H9 (cell line): ENCODE results near the gene HECW1. TPM values are rescaled to one million over a fixed set of nuclear protein-coding genes. Genes with fewer than 3 reads are reported as not detected.
"Not testable (repeated sequence)": the region's sequence is repeated elsewhere in the genome, so short reads cannot be mapped to it uniquely, and the experiment has no call there.

Source experiments
- DNase-seq: peaks from one replicate; pipeline ENCODE4 v3.0.0-alpha.2; 2017
- H2AFZ ChIP-seq: one replicate; pipeline ENCODE4 v1.6.1; 2013; ENCODE audit warnings: mild to moderate bottlenecking, low read length, control low read depth, moderate library complexity
- H2AK5ac ChIP-seq: 2 replicates; pipeline ENCODE4 v1.6.1; 2013; ENCODE audit warnings: low read length, control low read depth, mixed read lengths; ENCODE audit not compliant: insufficient read length
- H2BK120ac ChIP-seq: one replicate; pipeline ENCODE4 v1.6.1; 2013; ENCODE audit warnings: low read depth, mild to moderate bottlenecking, low read length, control low read depth, inconsistent platforms; ENCODE audit not compliant: poor library complexity, severe bottlenecking
- H2BK12ac ChIP-seq: 2 replicates; pipeline ENCODE4 v1.6.1; 2013; ENCODE audit warnings: low read length, control low read depth, mixed read lengths, low read depth; ENCODE audit not compliant: insufficient read length
- H2BK15ac ChIP-seq: 2 replicates; pipeline ENCODE4 v1.6.1; 2013; ENCODE audit warnings: low read depth, low read length, control low read depth
- H2BK20ac ChIP-seq: one replicate; pipeline ENCODE4 v1.6.1; 2013; ENCODE audit warnings: low read depth, mild to moderate bottlenecking, low read length, control low read depth, inconsistent platforms; ENCODE audit not compliant: poor library complexity, severe bottlenecking
- H2BK5ac ChIP-seq: 2 replicates; pipeline ENCODE4 v1.6.1; 2013; ENCODE audit warnings: low read length, control low read depth, mixed read lengths; ENCODE audit not compliant: insufficient read length
- H3K14ac ChIP-seq: 2 replicates; pipeline ENCODE4 v1.6.1; 2013; ENCODE audit warnings: low read length, control low read depth; ENCODE audit not compliant: insufficient read depth
- H3K18ac ChIP-seq: 2 replicates; pipeline ENCODE4 v1.6.1; 2013; ENCODE audit warnings: low read depth, mild to moderate bottlenecking, mixed read lengths, low read length, control low read depth; ENCODE audit not compliant: insufficient read length
- H3K23ac ChIP-seq: 2 replicates; pipeline ENCODE4 v1.6.1; 2013; ENCODE audit warnings: low read length, control low read depth, mixed read lengths, low read depth; ENCODE audit not compliant: insufficient read length
- H3K23me2 ChIP-seq: 2 replicates; pipeline ENCODE4 v1.6.1; 2013; ENCODE audit warnings: low read depth, mild to moderate bottlenecking, mixed read lengths, low read length, control low read depth; ENCODE audit not compliant: insufficient read length, poor library complexity, severe bottlenecking
- H3K27ac ChIP-seq: 2 replicates; pipeline ENCODE4 v1.5.1; 2013; ENCODE audit warnings: low read length, control low read depth, mixed read lengths, low read depth; ENCODE audit not compliant: insufficient read length
- H3K27me3 ChIP-seq: 2 replicates; pipeline ENCODE4 v1.6.1; 2013; ENCODE audit warnings: low read length, control low read depth, inconsistent platforms; ENCODE audit not compliant: insufficient read depth
- H3K4ac ChIP-seq: 2 replicates; pipeline ENCODE4 v1.6.1; 2013; ENCODE audit warnings: low read depth, mild to moderate bottlenecking, control low read depth, inconsistent platforms, low read length, moderate library complexity
- H3K4me1 ChIP-seq: 2 replicates; pipeline ENCODE4 v1.6.1; 2013; ENCODE audit warnings: low read length, control low read depth, inconsistent platforms; ENCODE audit not compliant: insufficient read depth
- H3K4me2 ChIP-seq: 2 replicates; pipeline ENCODE4 v1.6.1; 2013; ENCODE audit warnings: low read length, control low read depth, mixed read lengths; ENCODE audit not compliant: insufficient read length, insufficient read depth
- H3K56ac ChIP-seq: 2 replicates; pipeline ENCODE4 v1.6.1; 2013; ENCODE audit warnings: low read depth, mild to moderate bottlenecking, mixed read lengths, low read length, control low read depth; ENCODE audit not compliant: insufficient read length
- H3K79me1 ChIP-seq: 2 replicates; pipeline ENCODE4 v1.6.1; 2013; ENCODE audit warnings: low read depth, mild to moderate bottlenecking, moderate library complexity, low read length, control low read depth, inconsistent platforms; ENCODE audit not compliant: insufficient read depth, poor library complexity, severe bottlenecking
- H3K79me2 ChIP-seq: 2 replicates; pipeline ENCODE4 v1.6.1; 2013; ENCODE audit warnings: low read length, control low read depth, inconsistent platforms; ENCODE audit not compliant: insufficient read depth
- H3K9ac ChIP-seq: 2 replicates; pipeline ENCODE4 v1.6.1; 2013; ENCODE audit warnings: low read length, control low read depth, mixed read lengths; ENCODE audit not compliant: insufficient read length; ENCODE audit errors: extremely low read depth
- H3K9me3 ChIP-seq: one replicate; pipeline ENCODE4 v1.6.1; 2013; ENCODE audit warnings: low read depth, low read length, inconsistent platforms; ENCODE audit not compliant: control insufficient read depth
- H3T11ph ChIP-seq: one replicate; pipeline ENCODE4 v1.6.1; 2013; ENCODE audit warnings: mild to moderate bottlenecking, low read length, control low read depth, inconsistent platforms
- H4K20me1 ChIP-seq: one replicate; pipeline ENCODE4 v1.6.1; 2013; ENCODE audit not compliant: control insufficient read depth, insufficient read length, insufficient read depth
- H4K5ac ChIP-seq: 2 replicates; pipeline ENCODE4 v1.6.1; 2013; ENCODE audit warnings: low read depth, mild to moderate bottlenecking, mixed read lengths, low read length, control low read depth; ENCODE audit not compliant: insufficient read length
- H4K8ac ChIP-seq: replicated peaks from 2 replicates; pipeline ENCODE4 v1.6.1; 2013; ENCODE audit warnings: low read length, control low read depth, mixed read lengths, low read depth; ENCODE audit not compliant: insufficient read length
- H4K91ac ChIP-seq: 2 replicates; pipeline ENCODE4 v1.6.1; 2013; ENCODE audit warnings: low read depth, mild to moderate bottlenecking, moderate library complexity, mixed read lengths, low read length, control low read depth; ENCODE audit not compliant: insufficient read length
- H3K27ac Mint-ChIP-seq, 3 experiments: 2 replicates in 2 of 3; 3 replicates in 1 of 3; pipeline ENCODE4 v1.8.0; 2020 to 2021; ENCODE audit warnings: mixed read lengths in 3 of 3, mild to moderate bottlenecking in 1 of 3, moderate library complexity in 1 of 3
- H3K27me3 Mint-ChIP-seq: 2 replicates; pipeline ENCODE4 v1.8.0; 2021; ENCODE audit warnings: low read depth, mild to moderate bottlenecking, moderate library complexity, mixed read lengths
- H3K36me3 Mint-ChIP-seq, 3 experiments: 2 replicates in 2 of 3; 3 replicates in 1 of 3; pipeline ENCODE4 v1.8.0; 2020 to 2021; ENCODE audit warnings: low read depth in 3 of 3, mixed read lengths in 3 of 3; ENCODE audit not compliant: insufficient read depth in 1 of 3
- H3K4me1 Mint-ChIP-seq, 2 experiments: 2 replicates each; pipeline ENCODE4 v1.8.0; 2020; ENCODE audit warnings: mixed read lengths in 2 of 2
- H3K4me3 Mint-ChIP-seq, 2 experiments: 2 replicates in 1 of 2; 3 replicates in 1 of 2; pipeline ENCODE4 v1.8.0; 2020 to 2021; ENCODE audit warnings: mild to moderate bottlenecking in 2 of 2, mixed read lengths in 2 of 2, moderate library complexity in 1 of 2
- H3K9me3 Mint-ChIP-seq, 2 experiments: 2 replicates in 1 of 2; 3 replicates in 1 of 2; pipeline ENCODE4 v1.8.0; 2020; ENCODE audit warnings: mild to moderate bottlenecking in 2 of 2, mixed read lengths in 2 of 2, moderate library complexity in 1 of 2
- CTCF ChIP-seq: fragments of 200-600 bp; sonication (generic); conservative IDR thresholded peaks from 3 replicates; pipeline ENCODE4 v1.8.0; 2021; ENCODE audit warnings: antibody characterized with exemption, mild to moderate bottlenecking
- WGBS: extraction: QIAGEN DNeasy Blood & Tissue Kit; methylation state at CpG from one replicate; pipeline ENCODE4 v1.1.7; 2013; ENCODE audit warnings: missing lambda C conversion rate, low lambda C conversion rate, mixed read lengths; ENCODE audit not compliant: insufficient read length; ENCODE audit errors: extremely low coverage; 5-methylcytosine and 5-hydroxymethylcytosine counted together
- total RNA-seq: library from RNA; stranded (reverse); gene quantifications from 2 replicates; pipeline ENCODE4 v1.2.1, GENCODE V29; 2021

HECW1 gene
- total RNA-seq, 1 experiment from 2014 or later: 5.0 TPM

- no peak overlapping the region for H3T11ph ChIP-seq
- H3K9ac ChIP-seq: no peak overlapping the region
- H4K91ac ChIP-seq: no peak overlapping the region
- H3K4me2 ChIP-seq: no peak overlapping the region
- H3K9me3 ChIP-seq: no peaks in the 10 kb centered on the region
- no peak overlapping the region for H3K23ac ChIP-seq
- H3K27me3 ChIP-seq: no peaks in the 10 kb centered on the region
- no peak overlapping the region for H3K18ac ChIP-seq
- WGBS: no CpG with 5 or more reads among the region's 6 CpGs
- no peak overlapping the region for H2BK12ac ChIP-seq
- H4K8ac ChIP-seq: no peak overlapping the region
- H3K4me3 Mint-ChIP-seq: no peak overlapping the region
- H3K14ac ChIP-seq: no peak overlapping the region
- no peaks in the 10 kb centered on the region; the same call in 1 of the 2 replicates for H3K27me3 Mint-ChIP-seq
- H2AFZ ChIP-seq: no peak overlapping the region
- no peak overlapping the region for H3K27ac Mint-ChIP-seq
- no peak overlapping the region for H3K27ac ChIP-seq
- no peaks in the 10 kb centered on the region for H3K79me1 ChIP-seq
- H4K20me1 ChIP-seq: no peaks in the 10 kb centered on the region
- no peak overlapping the region for H2BK20ac ChIP-seq
- H2BK120ac ChIP-seq: no peak overlapping the region
- H2BK15ac ChIP-seq: no peak overlapping the region
- no peak overlapping the region for H3K56ac ChIP-seq
- H3K79me2 ChIP-seq: no peaks in the 10 kb centered on the region
- H3K36me3 Mint-ChIP-seq: no peaks in the 10 kb centered on the region
- H4K5ac ChIP-seq: no peak overlapping the region
- H2BK5ac ChIP-seq: no peak overlapping the region
- no peak for DNase-seq
- H3K4me1 ChIP-seq: peaks cover 4% of the 10 kb centered on the region; the same call in 1 of the 2 replicates
- H2AK5ac ChIP-seq: no peak overlapping the region
- H3K9me3 Mint-ChIP-seq: no peaks in the 10 kb centered on the region
- no peak for TF ChIP-seq CTCF
- no peak overlapping the region for H3K4ac ChIP-seq
- no peaks in the 10 kb centered on the region for H3K23me2 ChIP-seq
- peaks cover 21 to 25% of the 10 kb centered on the region in 2 experiments for H3K4me1 Mint-ChIP-seq
These were observed 39.9 kb upstream of the HECW1 start for GRCh38 chr7:43072530-43072929.

GRCh38 chr7:43073811-43074210 lies 38.6 kb upstream of the HECW1 start:
- not testable (repeated sequence) for H3K79me2 ChIP-seq, H3K4ac ChIP-seq, H3K56ac ChIP-seq, H3K23me2 ChIP-seq, H3K9me3 ChIP-seq, H2BK120ac ChIP-seq, H2BK20ac ChIP-seq, H2AFZ ChIP-seq, H4K8ac ChIP-seq, H3K27me3 Mint-ChIP-seq, H3K79me1 ChIP-seq, H2BK15ac ChIP-seq, H4K20me1 ChIP-seq, H3K9ac ChIP-seq, H2BK12ac ChIP-seq, H3K9me3 Mint-ChIP-seq, DNase-seq, H3K23ac ChIP-seq, H4K91ac ChIP-seq, H3K36me3 Mint-ChIP-seq, H2BK5ac ChIP-seq, H3K4me2 ChIP-seq, H4K5ac ChIP-seq, H2AK5ac ChIP-seq, H3K27ac ChIP-seq, H3K4me3 Mint-ChIP-seq, H3K14ac ChIP-seq, H3K4me1 ChIP-seq, H3K27ac Mint-ChIP-seq, H3K27me3 ChIP-seq, H3K18ac ChIP-seq, H3T11ph ChIP-seq
- WGBS: no CpG with 5 or more reads among the region's 4 CpGs
- peaks cover 33 to 38% of the 10 kb centered on the region in 2 experiments for H3K4me1 Mint-ChIP-seq
